PC-3 (cell line): ENCODE results near the gene STYK1. TPM values are rescaled to one million over a fixed set of nuclear protein-coding genes. Genes with fewer than 3 reads are reported as not detected.
"Not testable (repeated sequence)": the region's sequence is repeated elsewhere in the genome, so short reads cannot be mapped to it uniquely, and the experiment has no call there.

Experiments
- ATAC-seq: fragments of 200-7000 bp; cut with Tn5 transposase; 2 replicates; pipeline ENCODE4 v1.9.1; 2020; ENCODE audit warnings: mild to moderate bottlenecking, moderate library complexity
- BruUV-seq: library from RNA; stranded (reverse); fragments of 400-500 nt; replicated peaks from 2 replicates; lab custom pipeline; 2021; lab: Mats Ljungman, UMichigan
- CTCF ChIA-PET: fragments of 300-600 bp; sonication (Branson Sonifier 250); formaldehyde crosslinking; loops from one replicate; lab custom pipeline; 2022; ENCODE audit warnings: antibody characterized with exemption; lab: Charles Lee
- POLR2A ChIA-PET: fragments of 300-600 bp; sonication (Branson Sonifier 250); formaldehyde crosslinking; loops from one replicate; lab custom pipeline; 2022; ENCODE audit warnings: antibody characterized with exemption; ENCODE audit not compliant: unreplicated experiment; lab: Charles Lee
- DNase-seq: peaks from one replicate; pipeline ENCODE4 v3.0.0-alpha.2; 2015
- H2AFZ ChIP-seq: fragments of 300-600 bp; sonication (generic); 2 replicates; pipeline ENCODE4 v1.6.0; 2016; ENCODE audit warnings: antibody characterized with exemption, low read length
- H3F3A ChIP-seq: fragments of 300-600 bp; sonication (generic); one replicate; pipeline ENCODE4 v1.6.0; 2017; ENCODE audit warnings: antibody characterized with exemption, low read length, control low read depth, mild to moderate bottlenecking; ENCODE audit not compliant: unreplicated experiment
- H3K27ac ChIP-seq: fragments of 300-600 bp; sonication (generic); 2 replicates; pipeline ENCODE4 v1.5.1; 2016; ENCODE audit warnings: mild to moderate bottlenecking, low read length
- H3K27me3 ChIP-seq: fragments of 300-600 bp; sonication (generic); 2 replicates; pipeline ENCODE4 v1.6.1; 2016; ENCODE audit warnings: low read length, mixed read lengths
- H3K36me3 ChIP-seq: fragments of 300-600 bp; sonication (generic); 2 replicates; pipeline ENCODE4 v1.6.1; 2016; ENCODE audit warnings: low read depth, mixed run types, low read length, mixed read lengths
- H3K4me1 ChIP-seq: fragments of 300-600 bp; sonication (generic); 2 replicates; pipeline ENCODE4 v1.5.1; 2016; ENCODE audit warnings: low read length; ENCODE audit not compliant: insufficient read depth
- H3K4me2 ChIP-seq: fragments of 300-600 bp; sonication (generic); 2 replicates; pipeline ENCODE4 v1.6.0; 2016; ENCODE audit warnings: low read length
- H3K4me3 ChIP-seq: fragments of 300-600 bp; sonication (generic); 2 replicates; pipeline ENCODE4 v1.5.1; 2016; ENCODE audit warnings: mild to moderate bottlenecking, low read length, mixed read lengths
- H3K79me2 ChIP-seq: fragments of 300-600 bp; sonication (generic); 2 replicates; pipeline ENCODE4 v1.6.1; 2017; ENCODE audit warnings: low read length, mixed read lengths
- H3K9ac ChIP-seq: fragments of 300-600 bp; sonication (generic); 2 replicates; pipeline ENCODE4 v1.6.0; 2016; ENCODE audit warnings: mild to moderate bottlenecking, low read length
- H3K9me2 ChIP-seq: fragments of 300-600 bp; sonication (generic); replicated peaks from 2 replicates; pipeline ENCODE4 v1.6.1; 2016; ENCODE audit warnings: mixed run types, low read length, mixed read lengths
- H3K9me3 ChIP-seq: fragments of 300-600 bp; sonication (generic); 2 replicates; pipeline ENCODE4 v1.6.1; 2016; ENCODE audit warnings: low read length, mixed read lengths
- H4K20me1 ChIP-seq: fragments of 300-600 bp; sonication (generic); 2 replicates; pipeline ENCODE4 v1.6.1; 2016; ENCODE audit warnings: low read length, mixed read lengths
- CTCF ChIP-seq: fragments of 300-600 bp; sonication (generic); conservative IDR thresholded peaks from 2 replicates; pipeline ENCODE4 v1.5.1; 2017; ENCODE audit warnings: antibody characterized with exemption, low read depth, mild to moderate bottlenecking, low read length
- EZH2 ChIP-seq: fragments of 300-600 bp; sonication (generic); IDR thresholded peaks from one replicate; pipeline ENCODE4 v1.6.1; 2017; ENCODE audit warnings: antibody characterized with exemption, mild to moderate bottlenecking, low read length; ENCODE audit not compliant: unreplicated experiment
- EZH2phosphoT487 ChIP-seq: fragments of 300-600 bp; sonication (generic); IDR thresholded peaks from 2 replicates; pipeline ENCODE4 v1.6.1; 2018; ENCODE audit warnings: mild to moderate bottlenecking, antibody characterized with exemption, low read length, borderline replicate concordance
- intact Hi-C: fragments of 100-400 bp; cut with micrococcal nuclease; formaldehyde crosslinking; loops from 2 replicates; pipeline ENCODE4 v1.9.0; 2023
- total RNA-seq: library from RNA; depleted of rRNA; stranded (reverse); fragments of >200 nt; gene quantifications from 2 replicates; pipeline ENCODE4 v1.2.3, GENCODE V29; 2014; rRNA removed

Gene STYK1
- total RNA-seq, 1 experiment from 2014 or later, result 4.3 TPM

DNA sequence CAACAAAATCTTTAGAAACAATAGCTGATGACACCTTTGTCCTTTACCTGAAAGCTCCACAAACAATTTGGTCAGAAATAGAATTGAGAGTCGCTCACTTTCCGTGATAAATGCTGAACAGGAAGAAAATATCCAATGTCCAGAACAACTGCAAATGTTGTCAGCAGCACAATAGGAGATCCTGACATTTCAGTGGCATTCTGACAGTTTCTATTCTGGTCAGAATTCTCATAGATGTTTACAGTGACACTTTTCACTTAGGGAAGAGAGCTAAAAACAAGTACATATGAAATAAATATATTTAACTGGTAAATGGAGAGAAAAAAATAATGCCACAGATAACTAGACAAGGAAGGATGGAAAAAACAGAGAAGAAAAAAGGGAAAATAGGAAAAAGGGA lies 99.5 kb downstream of the STYK1 start:
- Histone ChIP-seq H3K27ac (no peak overlapping the region), H3K36me3 (no peaks in the 10 kb centered on the region), H3K4me2 (no peak overlapping the region), H3K9ac (no peak overlapping the region), H3F3A (no peaks in the 10 kb centered on the region), H3K27me3 (no peaks in the 10 kb centered on the region), H3K4me1 (peaks cover 9% of the 10 kb centered on the region; the same call in 1 of the 2 replicates), H3K79me2 (no peaks in the 10 kb centered on the region), H3K9me2 (no peaks in the 10 kb centered on the region), H3K9me3 (no peaks in the 10 kb centered on the region), H2AFZ (no peak overlapping the region), H3K4me3 (no peak overlapping the region), H4K20me1 (no peaks in the 10 kb centered on the region)
- CTCF ChIA-PET, result no interaction called here
- no peak for DNase-seq
- ATAC-seq, result no peak
- intact Hi-C loops, result no loop called here
- POLR2A ChIA-PET, result no interaction called here
- TF ChIP-seq EZH2 (no peak), CTCF (no peak), EZH2phosphoT487 (no peak)
- no TSS peak for BruUV-seq

GRCh38 chr12:10572021-10572490 lies 101.8 kb downstream of the STYK1 start:
- H3K4me2 ChIP-seq, H3K9ac ChIP-seq, BruUV-seq, H3F3A ChIP-seq, H3K9me2 ChIP-seq, H3K4me3 ChIP-seq, H3K36me3 ChIP-seq, POLR2A ChIA-PET, H4K20me1 ChIP-seq, H3K4me1 ChIP-seq, CTCF ChIA-PET, intact Hi-C loops, H3K9me3 ChIP-seq, H3K27me3 ChIP-seq, ATAC-seq, H3K79me2 ChIP-seq, H2AFZ ChIP-seq: not testable (repeated sequence)
- DNase-seq, result peak; percentile 68
- H3K27ac ChIP-seq, result 0 out of 2 replicates have a peak overlapping the region, but pooled peaks have one; percentile 39

GRCh38 chr12:10571141-10571540 lies 102.7 kb downstream of the STYK1 start:
- intact Hi-C loops, result no loop called here
- no TSS peak for BruUV-seq
- no peaks in the 10 kb centered on the region for H3K9me2 ChIP-seq
- ATAC-seq, result no peak
- H3K9ac ChIP-seq, result no peak overlapping the region
- H3K4me2 ChIP-seq, result no peak overlapping the region
- no peaks in the 10 kb centered on the region for H3K79me2 ChIP-seq
- H3K4me3 ChIP-seq, result no peak overlapping the region
- no peaks in the 10 kb centered on the region for H4K20me1 ChIP-seq
- peaks cover 9% of the 10 kb centered on the region; the same call in 1 of the 2 replicates for H3K4me1 ChIP-seq
- H2AFZ ChIP-seq, result no peak overlapping the region
- POLR2A ChIA-PET, result no interaction called here
- H3K9me3 ChIP-seq, result no peaks in the 10 kb centered on the region
- TF ChIP-seq EZH2, result no peak
- no peak for TF ChIP-seq EZH2phosphoT487
- no peak for TF ChIP-seq CTCF
- no peaks in the 10 kb centered on the region for H3K27me3 ChIP-seq
- no peak for DNase-seq
- no peaks in the 10 kb centered on the region for H3K36me3 ChIP-seq
- no peak overlapping the region for H3K27ac ChIP-seq
- no peaks in the 10 kb centered on the region for H3F3A ChIP-seq
- CTCF ChIA-PET, result no interaction called here

Other genes starting within 250 kb of the STYK1 start
- not detected in 2 replicates for gene KLRC2, start 238.0 kb downstream of the STYK1 start, total RNA-seq
- not detected in 2 replicates for gene KLRC1, start 220.7 kb downstream of the STYK1 start, total RNA-seq
- gene EIF2S3B, start 168.2 kb downstream of the STYK1 start, total RNA-seq, result 0.63 and 0.95 TPM in 2 replicates
- 25.6 and 36.8 TPM in 2 replicates for gene MAGOHB, start 60.4 kb downstream of the STYK1 start, total RNA-seq
- gene YBX3, start 49.3 kb upstream of the STYK1 start, total RNA-seq, result 85.9 and 104 TPM in 2 replicates
- not detected in 2 replicates for gene TAS2R7, start 128.6 kb upstream of the STYK1 start, total RNA-seq
- not detected in 2 replicates for gene TAS2R8, start 133.2 kb upstream of the STYK1 start, total RNA-seq
- gene TAS2R9, start 136.1 kb upstream of the STYK1 start, total RNA-seq, result not detected in 2 replicates
- gene TAS2R10, start 152.3 kb upstream of the STYK1 start, total RNA-seq, result 0.44 and 0.58 TPM in 2 replicates
- 3.5 and 9.3 TPM in 2 replicates for gene PRR4, start 175.4 kb upstream of the STYK1 start, total RNA-seq
- 5.7 and 9.5 TPM in 2 replicates for gene PRH1, start 210.2 kb upstream of the STYK1 start, total RNA-seq
- gene TAS2R13, start 235.5 kb upstream of the STYK1 start, total RNA-seq, result 0.11 and 0.86 TPM in 2 replicates